ENCODE data around the gene ZNF516.
"Not testable (repeated sequence)": the region's sequence is repeated elsewhere in the genome, so short reads cannot be mapped to it uniquely, and the experiment has no call there.

Gene ZNF516

GRCh38 chr18:76495006-76495370 lies at the start of gene ZNF516:
Gene ZNF516, minus strand, starts transcription at chr18:76495242. Its CDS starts 52,188 bp downstream, at chr18:76443054.
- DNase-seq (ENCODE audit: low spot score): no peak

GRCh38 chr18:76538846-76539245 lies 43.8 kb upstream of the ZNF516 start:
- DNase-seq (ENCODE audit: low spot score): no peak

DNA sequence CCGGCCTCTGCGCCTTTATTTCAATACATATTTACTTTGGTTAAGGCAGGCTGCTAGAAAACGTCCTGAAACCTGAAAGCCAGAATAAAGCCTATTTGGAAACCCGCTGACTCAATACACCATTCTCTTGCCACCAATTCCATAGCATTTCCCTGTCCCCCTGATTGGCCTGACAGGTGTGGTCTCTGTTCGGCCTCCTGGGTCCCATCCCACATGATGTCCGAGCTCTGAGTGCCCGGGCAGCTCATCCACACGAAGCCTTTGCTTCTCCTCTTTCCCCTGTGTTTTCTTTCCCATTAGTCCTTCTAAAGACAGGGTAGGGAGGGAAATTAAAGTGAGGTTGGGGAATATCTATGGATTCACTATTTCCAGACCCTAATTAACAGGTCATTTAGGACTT lies 42.6 kb upstream of the ZNF516 start:
- no peak for DNase-seq (ENCODE audit: low spot score)

DNA sequence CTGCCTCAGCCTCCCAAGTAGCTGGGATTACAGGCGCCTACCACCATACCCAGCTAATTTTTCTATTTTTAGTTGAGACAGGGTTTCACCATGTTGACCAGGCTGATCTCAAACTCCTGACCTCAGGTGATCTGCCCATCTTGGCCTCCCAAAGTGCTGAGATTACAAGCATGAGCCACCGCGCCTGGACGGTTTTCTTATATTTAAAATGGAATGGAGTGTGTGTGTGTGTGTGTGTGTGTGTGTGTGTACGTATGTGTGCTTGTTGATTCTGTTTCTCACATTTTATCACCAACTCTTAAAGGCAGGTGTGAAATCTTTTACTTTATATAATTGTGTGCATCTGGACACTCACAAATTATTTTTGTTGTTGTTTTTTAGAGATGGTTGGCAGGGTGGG lies 41.6 kb upstream of the ZNF516 start:
- DNase-seq (ENCODE audit: low spot score): not testable (repeated sequence)

DNA sequence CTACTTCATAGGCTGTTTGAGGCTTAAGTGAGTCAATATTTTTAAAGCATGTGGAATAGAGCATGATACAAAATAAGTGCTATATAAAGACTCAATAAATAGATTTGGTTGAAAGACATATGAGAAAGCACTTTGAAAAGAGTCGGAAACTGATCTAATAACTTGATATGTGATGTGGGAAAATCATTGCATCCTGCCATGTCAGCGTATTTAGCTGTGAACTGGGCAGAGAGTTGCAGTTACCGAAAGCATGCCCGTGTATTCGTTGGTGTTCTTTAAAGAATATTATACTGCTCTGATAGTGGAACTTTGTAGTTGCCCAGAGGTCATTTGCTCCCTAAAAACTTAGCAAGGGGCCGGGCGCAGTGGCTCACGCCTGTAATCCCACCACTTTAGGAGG lies 37.8 kb upstream of the ZNF516 start:
- no peak for DNase-seq (ENCODE audit: low spot score)

GRCh38 chr18:76530846-76531245 lies 35.8 kb upstream of the ZNF516 start:
- DNase-seq (ENCODE audit: low spot score): no peak

DNA sequence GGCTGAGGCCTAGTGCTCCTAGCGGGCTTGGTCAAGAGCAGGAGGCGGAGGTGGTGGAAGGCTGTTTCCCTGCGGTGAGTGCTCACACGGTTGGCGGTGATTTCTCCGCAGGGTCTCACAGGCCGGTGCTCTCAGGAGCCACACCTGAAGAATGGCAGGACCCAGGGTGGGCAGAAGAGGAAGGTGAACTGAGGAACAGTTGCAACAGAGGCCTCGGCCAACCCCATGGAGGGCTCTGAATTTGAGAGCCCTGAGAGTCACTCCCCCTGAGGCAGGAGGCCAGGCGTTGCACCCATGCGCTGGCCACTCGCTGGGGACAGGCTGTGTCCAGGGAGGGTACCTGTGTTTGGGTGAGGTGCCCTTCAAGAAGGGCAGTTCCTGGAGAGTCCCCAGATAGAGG lies 35.3 kb upstream of the ZNF516 start:
- DNase-seq (ENCODE audit: low spot score): no peak

DNA sequence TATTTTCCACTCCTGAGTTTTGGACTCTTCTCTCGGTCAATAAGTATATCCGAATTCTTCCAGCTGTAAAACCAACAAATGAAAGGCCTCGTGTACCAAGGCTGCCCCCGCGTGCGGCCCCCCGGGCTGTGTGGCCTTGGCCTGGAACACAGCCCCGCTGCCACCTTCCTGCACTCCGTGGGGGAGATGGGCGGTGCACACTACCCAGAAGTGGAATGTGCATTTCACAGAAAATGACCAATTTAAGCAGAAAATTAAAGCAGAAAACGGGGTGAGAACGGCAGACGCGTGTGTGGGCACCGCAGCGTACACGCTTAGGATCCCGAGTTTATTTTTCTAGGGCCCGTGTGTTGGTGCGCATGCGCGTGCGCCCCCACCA lies 34.4 kb upstream of the ZNF516 start:
- DNase-seq (ENCODE audit: low spot score): no peak

DNA sequence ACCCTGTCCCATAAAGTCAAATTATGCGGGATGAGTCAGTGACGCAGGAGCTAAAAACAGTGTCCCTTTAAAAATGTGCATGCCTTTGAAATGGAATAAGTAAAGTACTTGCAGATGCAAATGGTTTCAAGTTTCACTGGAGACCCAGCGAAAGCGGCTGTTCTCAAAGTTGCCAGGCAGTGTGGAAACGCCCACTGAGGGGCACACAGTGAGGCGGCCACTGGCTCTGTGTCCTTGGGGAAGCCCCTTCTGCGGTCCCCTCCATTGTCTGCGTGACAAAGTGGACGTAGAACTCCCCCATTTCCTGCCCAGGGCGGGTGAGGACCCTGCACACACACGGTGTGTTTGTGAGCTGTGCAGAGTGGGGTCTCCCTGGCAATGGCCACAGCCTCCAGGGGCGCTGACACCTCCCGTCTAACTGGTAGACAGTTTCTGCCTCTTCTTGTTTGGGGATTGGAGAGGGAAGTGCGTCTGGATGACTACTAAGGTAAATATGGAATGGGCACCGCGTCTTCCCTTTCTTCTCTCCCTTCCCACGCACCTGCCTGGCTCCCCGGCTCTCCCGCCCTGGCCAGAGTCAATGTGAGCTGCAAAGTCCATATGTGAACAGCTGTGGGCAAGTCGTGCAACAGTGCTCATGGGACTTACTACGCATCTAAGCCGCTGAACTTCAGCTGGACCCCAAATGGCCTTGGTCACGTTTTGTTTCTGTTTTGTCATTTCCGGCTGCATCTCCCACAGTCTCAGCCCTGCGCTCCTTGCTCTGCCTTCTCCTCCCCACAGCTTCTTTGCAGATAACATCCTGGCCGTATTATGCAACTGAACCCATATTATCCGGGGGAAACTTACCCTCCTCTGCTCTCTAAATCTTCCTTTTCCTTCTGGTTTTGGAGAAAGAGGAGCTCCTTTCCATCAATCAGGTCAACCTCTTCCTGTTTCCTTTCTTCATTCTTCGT lies 33.7 kb upstream of the ZNF516 start:
- DNase-seq (ENCODE audit: low spot score): no peak

DNA sequence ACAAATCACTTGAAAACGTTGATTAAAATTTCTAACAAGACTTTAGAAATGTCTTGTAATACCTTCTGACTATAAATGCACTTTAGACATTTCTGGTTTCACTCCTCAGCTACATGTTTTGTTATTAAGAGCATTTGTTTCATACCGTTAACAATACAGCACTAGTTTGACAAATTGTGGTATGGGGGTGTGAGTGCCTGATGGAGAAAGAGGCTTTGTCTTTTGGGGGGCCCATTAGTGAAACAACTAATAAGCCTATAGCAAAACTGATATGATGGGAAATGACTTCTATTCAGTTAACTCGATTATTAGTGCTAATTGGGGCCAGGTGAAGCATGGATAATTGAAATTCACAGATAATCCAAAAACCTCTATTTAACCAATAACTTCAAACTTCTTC lies 30.9 kb upstream of the ZNF516 start:
- no peak for DNase-seq (ENCODE audit: low spot score)

GRCh38 chr18:76524900-76525698 lies 30.1 kb upstream of the ZNF516 start:
- no peak for DNase-seq (ENCODE audit: low spot score)

DNA sequence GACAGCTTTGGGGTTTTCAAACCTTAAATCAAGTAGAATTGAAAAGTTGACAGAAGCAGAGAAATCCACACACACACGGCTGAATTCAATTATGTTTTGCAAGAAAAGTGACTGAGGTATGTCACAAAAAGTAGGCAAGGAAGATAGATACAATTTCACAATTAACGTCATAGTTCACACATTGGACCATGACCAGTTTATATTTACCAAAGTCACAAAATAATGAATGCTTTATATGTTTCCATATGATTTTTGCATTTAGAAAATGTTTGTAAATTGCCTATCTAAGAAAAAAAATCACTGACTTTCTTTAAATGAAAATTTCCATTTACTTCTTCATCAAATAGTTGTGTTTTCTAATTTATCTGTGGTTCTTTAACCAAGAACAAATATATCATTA lies 29.4 kb upstream of the ZNF516 start:
- no peak for DNase-seq (ENCODE audit: low spot score)

DNA sequence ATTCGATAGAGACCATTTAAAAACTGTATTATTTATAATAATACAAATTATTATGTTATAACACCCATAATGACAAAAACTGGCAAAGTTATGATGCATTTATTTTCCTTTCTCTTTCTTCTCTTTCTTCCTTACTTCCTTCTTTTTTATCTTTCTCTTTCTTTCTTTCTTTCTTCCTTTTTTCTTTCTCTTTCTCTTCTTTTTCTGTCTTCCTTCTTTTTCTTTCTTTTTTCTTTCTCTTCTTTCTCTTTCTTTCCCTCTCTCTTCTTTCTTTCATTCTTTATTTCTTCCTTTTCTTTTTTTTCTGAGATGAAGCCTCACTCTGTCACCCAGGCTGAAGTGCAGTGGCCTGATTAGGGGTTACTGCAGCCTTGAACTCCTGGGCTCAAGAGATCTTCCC lies 27.5 kb upstream of the ZNF516 start:
- DNase-seq (ENCODE audit: low spot score): no peak

GRCh38 chr18:76522122-76522503 lies 27.1 kb upstream of the ZNF516 start:
- no peak for DNase-seq (ENCODE audit: low spot score)

GRCh38 chr18:76521417-76522121 lies 26.5 kb upstream of the ZNF516 start:
- no peak for DNase-seq (ENCODE audit: low spot score)

- DNase-seq (ENCODE audit: low spot score): no peak
Observed at GRCh38 chr18:76518860-76519538, 24.0 kb upstream of the ZNF516 start.

DNA sequence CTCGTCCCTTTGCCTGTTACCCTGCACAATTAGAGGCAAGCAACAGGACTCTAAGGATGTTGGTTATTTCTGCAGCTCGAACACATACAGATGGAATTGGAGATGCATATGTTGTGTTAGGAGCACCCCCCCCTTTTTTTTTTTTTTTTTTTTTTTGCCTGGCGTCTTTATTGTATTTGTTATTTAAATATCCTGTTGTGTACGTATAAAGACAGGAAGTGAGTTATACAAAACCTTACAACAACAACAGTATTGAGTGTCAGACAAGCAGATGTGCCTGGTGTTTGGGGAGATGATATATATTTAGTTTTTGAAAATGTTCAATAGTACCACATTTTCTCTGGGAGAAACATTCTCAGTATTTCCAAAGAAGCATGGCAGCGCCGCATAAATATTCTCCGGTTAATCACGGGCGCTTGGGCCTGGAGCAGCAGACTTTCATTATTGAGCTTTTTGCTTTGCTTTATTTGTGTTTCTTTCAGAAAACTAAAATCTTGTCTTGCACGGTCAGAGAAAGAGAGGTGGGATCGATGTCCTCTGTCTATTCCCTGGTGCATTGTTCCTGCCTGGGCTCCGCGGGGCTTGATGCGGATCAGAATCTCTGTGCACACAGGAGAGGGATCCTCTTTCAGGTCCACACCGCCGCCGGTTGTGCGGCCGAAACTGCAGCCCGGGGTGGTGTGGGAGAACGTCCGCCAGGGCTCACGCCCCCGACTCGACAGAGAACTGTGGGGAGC lies 23.2 kb upstream of the ZNF516 start:
- DNase-seq (ENCODE audit: low spot score): no peak

DNA sequence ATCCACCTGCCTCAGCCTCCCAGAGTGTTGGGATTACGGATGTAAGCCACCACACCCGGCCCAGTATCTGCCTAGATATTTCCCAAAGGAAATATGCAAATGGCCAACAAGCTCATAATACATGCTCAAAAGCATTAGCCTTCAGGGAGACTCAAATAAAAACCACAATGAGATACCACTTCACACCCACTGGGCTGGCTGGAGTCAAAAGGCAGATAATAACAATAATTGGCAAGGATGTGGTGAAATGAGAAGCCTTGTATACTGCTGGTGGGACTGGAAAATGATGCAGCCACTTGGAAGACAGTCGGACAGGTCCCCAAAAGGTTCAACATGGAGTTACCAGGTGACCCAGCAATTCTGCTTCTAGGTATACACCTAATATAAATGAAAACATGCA lies 20.5 kb upstream of the ZNF516 start:
- no peak for DNase-seq (ENCODE audit: low spot score)

DNA sequence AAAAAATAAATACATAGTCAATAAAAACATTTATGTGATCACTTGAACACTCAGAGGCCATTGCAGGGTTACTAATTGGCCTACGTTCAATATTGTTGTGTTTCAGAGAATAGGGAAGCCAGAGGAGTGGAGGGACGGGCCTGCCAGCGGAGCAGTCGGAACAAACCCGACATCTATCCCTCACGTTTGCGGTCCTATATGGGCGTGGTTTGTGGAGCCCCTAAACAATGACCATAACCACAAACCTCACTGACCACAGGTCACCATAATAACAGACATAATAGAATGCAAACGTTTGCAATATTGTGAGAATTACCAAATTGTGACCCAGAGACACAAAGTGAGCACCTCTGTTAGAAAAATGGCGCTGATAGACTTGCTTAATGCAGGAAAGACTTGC lies 19.5 kb upstream of the ZNF516 start:
- DNase-seq (ENCODE audit: low spot score): no peak

- DNase-seq (ENCODE audit: low spot score): no peak
Observed at GRCh38 chr18:76507830-76508385, 12.9 kb upstream of the ZNF516 start.
